ENCODE results near the gene FRMD4B. TPM values are rescaled to one million over a fixed set of nuclear protein-coding genes. Genes with fewer than 3 reads are reported as not detected.

Gene FRMD4B
- 90.0 and 92.7 TPM in 2 replicates for total RNA-seq (2013; cell fraction: nucleolus; rRNA removed)
- total RNA-seq (2014; rRNA removed), result 8.2 and 9.0 TPM in 2 replicates
- 10.6 and 10.8 TPM in 2 replicates for total RNA-seq (2014; rRNA removed; fragmentation: Illumina TruSeq; extraction: Trizol)
- 6.9 TPM in 2 replicates for total RNA-seq (2021)
- 0.08 TPM for polyA plus RNA-seq (2011; ENCODE audit: low read depth)
- polyA plus RNA-seq (2011; rRNA removed), result 6.7 and 6.9 TPM in 2 replicates
- polyA plus RNA-seq (2011; cell fraction: cytosol; rRNA removed), result 4.5 and 5.4 TPM in 2 replicates
- 7.4 and 7.7 TPM in 2 replicates for polyA plus RNA-seq (2011; cell fraction: nucleus; rRNA removed)
- polyA plus RNA-seq (2012), result 0.89 and 1.1 TPM in 2 replicates
- polyA plus RNA-seq (2014; fragmentation: Illumina TruSeq; extraction: Trizol), result 9.1 and 9.8 TPM in 2 replicates
- 10 to 100 TPM in 1 of 2 experiments, 1 to 10 TPM in 1; 7.0 to 11.4 TPM for polyA plus RNA-seq (2014; fragmentation: Nextera tagmentation; extraction: Ambion mirVana)
- 7.5 and 9.0 TPM in 2 replicates for polyA plus RNA-seq (2014; rRNA removed)
- polyA plus RNA-seq (2016; fragmentation: Nextera tagmentation; extraction: Ambion mirVana), result 1 to 10 TPM; 3.9 to 7.0 TPM
- 10.0 and 11.8 TPM in 2 replicates for polyA minus RNA-seq (2011; rRNA and poly(A)+ RNA removed)
- 2.7 and 3.7 TPM in 2 replicates for polyA minus RNA-seq (2011; cell fraction: cytosol; rRNA and poly(A)+ RNA removed)
- 7.7 and 11.7 TPM in 2 replicates for polyA minus RNA-seq (2011; cell fraction: nucleus; rRNA and poly(A)+ RNA removed)
- Bru-seq, nascent RNA, result percentile 70 among the genes with signal in this experiment
- percentile 52 among the genes with signal in this experiment for BruChase-seq, experiment 1, labeled RNA remaining after a 6-hour chase
- percentile 56 among the genes with signal in this experiment for BruChase-seq, experiment 2, labeled RNA remaining after a 2-hour chase
- long read RNA-seq, experiment 1, partial matches to known transcripts, result 0 of 2 reads
- long read RNA-seq, experiment 1, other reads (novel, unspliced or antisense), result 2 of 2 reads
- long read RNA-seq, experiment 2, partial matches to known transcripts, result 5 of 23 reads
- long read RNA-seq, experiment 2, other reads (novel, unspliced or antisense), result 16 of 23 reads

- intact Hi-C loops (cut with micrococcal nuclease; ENCODE audit: unreplicated experiment) (loop anchor here (2.0 kb wide), 1 partner anchor 61 kb away; no protein-coding TSS in a partner anchor), in situ Hi-C loops (cut with MboI) (no loop called here)
- no peak for DNase-seq (ENCODE audit: low read depth, low spot score)
- Histone ChIP-seq H3K27me3 (replicated peaks in 1 of 2; ENCODE audit: control insufficient read depth in 2 of 2, insufficient read depth in 2 of 2, low read length in 1 of 2) (peaks cover 9 to 10% of the 10 kb centered on the region in 2 experiments), H3K27ac (ENCODE audit: control insufficient read depth, insufficient read depth) (no peak within 1 kb of the TSS), H3K79me2 (ENCODE audit: control insufficient read depth, insufficient read depth, low read length) (no peaks in the 10 kb centered on the region), H2AFZ (ENCODE audit: control insufficient read depth, low read depth, low read length) (no peak within 1 kb of the TSS), H3K4me2 (ENCODE audit: control insufficient read depth, insufficient read depth) (peak within 1 kb of the TSS; percentile 12), H3K4me3 (no peak within 1 kb of the TSS; the same call in 1 of the 2 replicates), H3K9me3 (replicated peaks; ENCODE audit: control insufficient read depth, insufficient read depth, low read length) (no peaks in the 10 kb centered on the region), H3K36me3 (ENCODE audit: control insufficient read depth in 2 of 2, insufficient read depth in 2 of 2, low read length in 1 of 2) (no peaks in the 10 kb centered on the region), H4K20me1 (ENCODE audit: control insufficient read depth, insufficient read depth) (no peaks in the 10 kb centered on the region), H3K4me1 (ENCODE audit: control insufficient read depth, insufficient read depth, low read length) (no peaks in the 10 kb centered on the region), H3K9ac (ENCODE audit: control insufficient read depth, insufficient read depth, low read length) (no peak within 1 kb of the TSS)
- ChIA-PET RAD21 (ENCODE audit: unreplicated experiment) (interaction anchor here (1.0 to 1.9 kb wide), 2 partner anchors 61 to 62 kb away, joined by 3 to 5 read pairs; no protein-coding TSS in a partner anchor), SMC1A (ENCODE audit: uncharacterized antibody, unreplicated experiment) (interaction anchor here (0.6 to 1.5 kb wide), 4 partner anchors 14 to 60 kb away, joined by 3 to 6 read pairs (median 4); no protein-coding TSS in a partner anchor), CTCF (interaction anchor here (0.8 to 2.6 kb wide), 6 partner anchors 13 to 74 kb away, joined by 3 to 10 read pairs (median 3); no protein-coding TSS in a partner anchor), POLR2A (no interaction called here)
- WGBS (ENCODE audit: insufficient coverage, insufficient replicate concordance, low lambda C conversion rate, missing lambda C conversion rate), result 1% methylated on average over 65 of the region's 65 CpGs
- no peak for FAIRE-seq
- no TSS peak for BruUV-seq (replicated peaks)
- ATAC-seq, result peak; percentile 81
- TF ChIP-seq HDGF (IDR thresholded peaks at IDR 0.05) (no peak), TAF1 (IDR thresholded peaks at IDR 0.05; ENCODE audit: borderline replicate concordance, low read depth, low read length) (no peak), RAD21 (IDR thresholded peaks at IDR 0.05; ENCODE audit: insufficient read depth, low read depth, low read length) (peak; percentile 22; the same call in 1 of the 2 replicates), BMI1 (IDR thresholded peaks at IDR 0.05; ENCODE audit: borderline replicate concordance) (no peak), NFYB (IDR thresholded peaks at IDR 0.05; ENCODE audit: insufficient read depth, low read depth, low read length) (no peak), HDAC6 (IDR thresholded peaks at IDR 0.05; ENCODE audit: unreplicated experiment) (peak; percentile 40), NFXL1 (IDR thresholded peaks at IDR 0.05; ENCODE audit: borderline replicate concordance) (no peak), TCF12 (IDR thresholded peaks at IDR 0.05; ENCODE audit: low read depth, low read length) (no peak), PAX5 (IDR thresholded peaks at IDR 0.05; ENCODE audit: borderline replicate concordance, low read depth, low read length) (no peak), RCOR1 (conservative IDR thresholded peaks at IDR 0.05; ENCODE audit: low read depth, low read length) (no peak), CBX5 (IDR thresholded peaks at IDR 0.05; ENCODE audit: low read depth) (no peak), ATF3 (IDR thresholded peaks at IDR 0.05; ENCODE audit: borderline replicate concordance, extremely low read depth, low read depth, low read length) (no peak), YBX1 (IDR thresholded peaks at IDR 0.05) (no peak), ESRRA (IDR thresholded peaks at IDR 0.05; ENCODE audit: low read length) (no peak), ZNF622 (IDR thresholded peaks at IDR 0.05) (no peak), EZH2 (IDR thresholded peaks at IDR 0.05; ENCODE audit: borderline replicate concordance, control insufficient read depth, low read depth, low read length) (0 out of 2 replicates have a peak, but pooled peaks have one; percentile 13), ZSCAN29 (IDR thresholded peaks at IDR 0.05) (no peak), SP1 (IDR thresholded peaks at IDR 0.05; ENCODE audit: low read depth, low read length) (no peak), CEBPB (IDR thresholded peaks at IDR 0.05; ENCODE audit: borderline replicate concordance in 1 of 2, low read depth in 2 of 2, low read length in 2 of 2) (no peak), GATAD2B (conservative IDR thresholded peaks at IDR 0.05; ENCODE audit: low read depth) (no peak), EED (IDR thresholded peaks at IDR 0.05; ENCODE audit: low read depth) (no peak), MTA2 (IDR thresholded peaks at IDR 0.05; ENCODE audit: low read depth) (no peak)
These were observed at the start of gene FRMD4B for GRCh38 chr3:69385723-69386555. Gene FRMD4B (minus strand): TSS chr3:69386088. CDS start chr3:69385989, 99 bp downstream.
